ENCODE results near the gene MAP3K20.

DNA sequence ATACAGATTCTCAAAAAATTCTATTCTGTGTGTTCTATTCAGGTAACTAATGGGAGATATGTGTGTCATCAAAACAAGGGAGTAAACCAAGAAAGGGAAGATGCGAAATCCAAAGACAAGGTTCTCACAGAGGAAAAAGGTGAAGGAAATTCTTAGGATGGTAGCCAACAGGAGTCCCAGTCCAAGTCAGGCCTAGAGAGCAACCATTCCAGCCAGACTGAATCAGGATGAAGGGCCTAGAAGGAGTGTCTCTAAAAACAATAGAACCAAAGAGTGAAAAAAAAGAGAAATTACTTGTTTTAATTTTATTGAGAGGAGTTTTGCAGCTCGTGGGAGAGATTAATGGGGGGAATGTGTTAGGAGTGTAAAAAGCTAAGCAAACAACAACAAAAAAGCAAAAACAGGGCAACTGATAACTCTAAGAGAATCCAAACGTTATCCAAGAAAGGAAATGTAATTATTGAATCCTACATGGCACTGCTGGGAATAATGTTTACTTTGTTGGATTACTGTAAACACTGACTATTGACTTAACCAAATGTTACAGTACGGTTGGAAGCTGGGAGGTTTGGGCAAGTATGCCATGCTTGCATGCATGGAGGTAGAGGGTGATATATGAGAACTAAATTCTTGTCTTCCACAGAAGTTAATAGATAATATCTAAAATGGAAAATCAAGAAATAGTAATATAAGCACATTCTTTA is 12.3 kb downstream of the MAP3K20 start:
- TF ChIP-seq, protein P1, sequence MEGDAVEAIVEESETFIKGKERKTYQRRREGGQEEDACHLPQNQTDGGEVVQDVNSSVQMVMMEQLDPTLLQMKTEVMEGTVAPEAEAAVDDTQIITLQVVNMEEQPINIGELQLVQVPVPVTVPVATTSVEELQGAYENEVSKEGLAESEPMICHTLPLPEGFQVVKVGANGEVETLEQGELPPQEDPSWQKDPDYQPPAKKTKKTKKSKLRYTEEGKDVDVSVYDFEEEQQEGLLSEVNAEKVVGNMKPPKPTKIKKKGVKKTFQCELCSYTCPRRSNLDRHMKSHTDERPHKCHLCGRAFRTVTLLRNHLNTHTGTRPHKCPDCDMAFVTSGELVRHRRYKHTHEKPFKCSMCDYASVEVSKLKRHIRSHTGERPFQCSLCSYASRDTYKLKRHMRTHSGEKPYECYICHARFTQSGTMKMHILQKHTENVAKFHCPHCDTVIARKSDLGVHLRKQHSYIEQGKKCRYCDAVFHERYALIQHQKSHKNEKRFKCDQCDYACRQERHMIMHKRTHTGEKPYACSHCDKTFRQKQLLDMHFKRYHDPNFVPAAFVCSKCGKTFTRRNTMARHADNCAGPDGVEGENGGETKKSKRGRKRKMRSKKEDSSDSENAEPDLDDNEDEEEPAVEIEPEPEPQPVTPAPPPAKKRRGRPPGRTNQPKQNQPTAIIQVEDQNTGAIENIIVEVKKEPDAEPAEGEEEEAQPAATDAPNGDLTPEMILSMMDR (IDR thresholded peaks at IDR 0.05): no peak
- TF ChIP-seq POLR2A (IDR thresholded peaks at IDR 0.05): no peak
